ENCODE data around the gene HIF3A. TPM values are rescaled to one million over a fixed set of nuclear protein-coding genes. Genes with fewer than 3 reads are reported as not detected.
"Not testable (repeated sequence)": the region's sequence is repeated elsewhere in the genome, so short reads cannot be mapped to it uniquely, and the experiment has no call there.

HIF3A gene
- total RNA-seq, 2 experiments from 2014 or later: not detected

GRCh38 chr19:46308510-46308909, 11.7 kb downstream of the HIF3A start:
- Mint-ChIP-seq H3K27ac (no peak overlapping the region), H3K4me1 (ENCODE audit: low read depth) (no peaks in the 10 kb centered on the region), H3K27me3 (no peaks in the 10 kb centered on the region), H3K9me3 (peaks cover 2% of the 10 kb centered on the region), H3K36me3 (ENCODE audit: low read depth) (no peaks in the 10 kb centered on the region), H3K4me3 (no peak overlapping the region)
- Histone ChIP-seq H3K9me3 (ENCODE audit: control insufficient read depth in 1 of 2, insufficient read depth in 1 of 2, low read length in 2 of 2) (peaks cover 0 to 17% of the 10 kb centered on the region in 2 experiments), H3K27me3 (ENCODE audit: control insufficient read depth in 1 of 2, insufficient read depth in 2 of 2, low read length in 2 of 2) (no peaks in the 10 kb centered on the region), H3K36me3 (ENCODE audit: insufficient read depth, low read length) (no peaks in the 10 kb centered on the region), H3K4me1 (ENCODE audit: insufficient read depth, low read length) (no peaks in the 10 kb centered on the region), H3K4me3 (ENCODE audit: low read length) (no peak overlapping the region), H3K27ac (ENCODE audit: low read depth in 1 of 2, low read length in 2 of 2) (no peak overlapping the region)
- ATAC-seq (ENCODE audit: poor library complexity) (no peak), DNase-seq (no peak)
- ChIA-PET CTCF (no interaction called here), POLR2A (no interaction called here)
- intact Hi-C loops (cut with DNase I, micrococcal nuclease): no loop called here
- no peak for TF ChIP-seq CTCF (IDR thresholded peaks at IDR 0.05)

DNA sequence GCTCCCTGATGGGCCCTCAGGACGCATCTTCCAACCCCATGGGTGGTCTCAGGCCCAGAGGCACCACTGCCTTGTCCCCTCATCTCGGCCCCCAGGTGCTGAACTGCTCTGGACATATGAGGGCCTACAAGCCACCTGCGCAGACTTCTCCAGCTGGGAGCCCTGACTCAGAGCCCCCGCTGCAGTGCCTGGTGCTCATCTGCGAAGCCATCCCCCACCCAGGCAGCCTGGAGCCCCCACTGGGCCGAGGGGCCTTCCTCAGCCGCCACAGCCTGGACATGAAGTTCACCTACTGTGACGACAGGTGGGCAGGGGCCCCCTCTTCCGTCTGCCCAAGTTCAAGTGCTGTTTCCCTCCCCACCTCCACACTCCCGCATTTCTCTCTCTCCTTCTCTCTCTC, 12.2 kb downstream of the HIF3A start:
- ChIA-PET POLR2A (no interaction called here), CTCF (no interaction called here)
- Histone ChIP-seq H3K36me3 (ENCODE audit: insufficient read depth, low read length) (no peaks in the 10 kb centered on the region), H3K27ac (ENCODE audit: low read depth in 1 of 2, low read length in 2 of 2) (no peak overlapping the region), H3K4me3 (ENCODE audit: low read length) (no peak overlapping the region), H3K4me1 (ENCODE audit: insufficient read depth, low read length) (no peaks in the 10 kb centered on the region), H3K27me3 (ENCODE audit: control insufficient read depth in 1 of 2, insufficient read depth in 2 of 2, low read length in 2 of 2) (no peaks in the 10 kb centered on the region), H3K9me3 (ENCODE audit: control insufficient read depth in 1 of 2, insufficient read depth in 1 of 2, low read length in 2 of 2) (peaks cover 0 to 11% of the 10 kb centered on the region in 2 experiments)
- intact Hi-C loops (cut with DNase I, micrococcal nuclease): no loop called here
- Mint-ChIP-seq H3K27me3 (no peaks in the 10 kb centered on the region), H3K36me3 (ENCODE audit: low read depth) (no peaks in the 10 kb centered on the region), H3K9me3 (peaks cover 2% of the 10 kb centered on the region), H3K4me1 (ENCODE audit: low read depth) (no peaks in the 10 kb centered on the region), H3K27ac (no peak overlapping the region), H3K4me3 (no peak overlapping the region)
- ATAC-seq (ENCODE audit: poor library complexity) (no peak), DNase-seq (no peak)
- TF ChIP-seq CTCF (IDR thresholded peaks at IDR 0.05): no peak

DNA sequence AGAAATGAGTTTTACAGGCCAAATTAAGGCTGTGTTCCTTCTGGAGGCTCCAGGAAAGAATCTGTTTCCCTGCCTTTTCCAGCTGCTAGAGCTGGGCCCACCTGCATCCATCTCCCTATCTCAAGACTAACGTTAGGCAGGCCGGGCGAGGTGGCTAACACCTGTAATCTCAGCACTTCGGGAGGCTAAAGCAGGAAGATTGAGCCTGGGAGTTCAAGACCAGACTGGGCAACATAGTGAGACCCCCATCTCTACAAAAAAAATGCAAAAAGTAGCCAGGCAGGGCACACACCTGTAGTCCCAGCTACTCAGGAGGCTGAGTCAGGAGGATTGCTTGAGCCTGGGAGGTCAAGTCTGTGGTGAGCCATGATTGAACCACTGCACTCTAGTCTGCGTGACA, 14.6 kb downstream of the HIF3A start:
- H3K27ac ChIP-seq (ENCODE audit: low read depth in 1 of 2, low read length in 2 of 2): no peak overlapping the region
- ATAC-seq (ENCODE audit: poor library complexity) (no peak), DNase-seq (no peak)
- H3K4me1 Mint-ChIP-seq (ENCODE audit: low read depth): no peaks in the 10 kb centered on the region
- ChIA-PET CTCF (no interaction called here), POLR2A (no interaction called here)
- H3K36me3 ChIP-seq (ENCODE audit: insufficient read depth, low read length): no peaks in the 10 kb centered on the region
- TF ChIP-seq CTCF (IDR thresholded peaks at IDR 0.05): no peak
- no peaks in the 10 kb centered on the region for H3K27me3 Mint-ChIP-seq
- no peaks in the 10 kb centered on the region for H3K36me3 Mint-ChIP-seq (ENCODE audit: low read depth)
- no peak overlapping the region for H3K4me3 Mint-ChIP-seq
- no peaks in the 10 kb centered on the region for H3K4me1 ChIP-seq (ENCODE audit: insufficient read depth, low read length)
- H3K9me3 ChIP-seq (ENCODE audit: control insufficient read depth in 1 of 2, insufficient read depth in 1 of 2, low read length in 2 of 2): peaks cover 0 to 3% of the 10 kb centered on the region in 2 experiments
- H3K27me3 ChIP-seq (ENCODE audit: control insufficient read depth in 1 of 2, insufficient read depth in 2 of 2, low read length in 2 of 2): no peaks in the 10 kb centered on the region
- H3K9me3 Mint-ChIP-seq: no peaks in the 10 kb centered on the region
- intact Hi-C loops (cut with DNase I, micrococcal nuclease): no loop called here
- H3K4me3 ChIP-seq (ENCODE audit: low read length): no peak overlapping the region
- H3K27ac Mint-ChIP-seq: no peak overlapping the region

- H3K4me3 Mint-ChIP-seq; H3K9me3 Mint-ChIP-seq; H3K4me1 ChIP-seq (ENCODE audit: insufficient read depth, low read length); ATAC-seq (ENCODE audit: poor library complexity); H3K27ac Mint-ChIP-seq; H3K36me3 ChIP-seq (ENCODE audit: insufficient read depth, low read length); H3K36me3 Mint-ChIP-seq (ENCODE audit: low read depth); H3K27ac ChIP-seq (ENCODE audit: low read depth in 1 of 2, low read length in 2 of 2); H3K4me1 Mint-ChIP-seq (ENCODE audit: low read depth); CTCF ChIA-PET; H3K4me3 ChIP-seq (ENCODE audit: low read length); H3K9me3 ChIP-seq (ENCODE audit: control insufficient read depth in 1 of 2, insufficient read depth in 1 of 2, low read length in 2 of 2); POLR2A ChIA-PET; H3K27me3 Mint-ChIP-seq; H3K27me3 ChIP-seq (ENCODE audit: control insufficient read depth in 1 of 2, insufficient read depth in 2 of 2, low read length in 2 of 2); intact Hi-C loops (cut with DNase I, micrococcal nuclease); DNase-seq: not testable (repeated sequence)
Observed at GRCh38 chr19:46313540-46314469, 17.0 kb downstream of the HIF3A start.

Measured in CD4-positive, alpha-beta T cell (primary cell).